IPS DF 6.9 (cell line): Measurements from ENCODE around the gene OST4.

Experiments used
- DNase-seq: peaks from one replicate; pipeline ENCODE4 v3.0.0-alpha.2; 2013; ENCODE audit warnings: low read depth, low spot score
- H3K27ac ChIP-seq: one replicate; pipeline ENCODE4 v1.5.1; 2013; ENCODE audit warnings: low read length, control low read depth
- H3K27me3 ChIP-seq: 2 replicates; pipeline ENCODE4 v1.6.1; 2013; ENCODE audit warnings: mild to moderate bottlenecking, low read length; ENCODE audit not compliant: control insufficient read depth, insufficient read depth
- H3K36me3 ChIP-seq: 2 replicates; pipeline ENCODE4 v1.6.1; 2013; ENCODE audit warnings: low read length; ENCODE audit not compliant: control insufficient read depth, insufficient read depth
- H3K4me1 ChIP-seq: 2 replicates; pipeline ENCODE4 v1.6.1; 2013; ENCODE audit warnings: low read length; ENCODE audit not compliant: control insufficient read depth, insufficient read depth
- H3K4me3 ChIP-seq: 2 replicates; pipeline ENCODE4 v1.5.1; 2013; ENCODE audit warnings: mild to moderate bottlenecking, low read length
- H3K9me3 ChIP-seq: 2 replicates; pipeline ENCODE4 v1.6.1; 2013; ENCODE audit warnings: low read length, inconsistent platforms; ENCODE audit not compliant: control insufficient read depth, insufficient read depth
- WGBS: extraction: QIAGEN DNeasy Blood & Tissue Kit; methylation state at CpG from one replicate; pipeline ENCODE4 v1.1.7; 2013; ENCODE audit warnings: mixed read lengths, missing lambda C conversion rate; ENCODE audit not compliant: insufficient read length, insufficient coverage; 5-methylcytosine and 5-hydroxymethylcytosine counted together

OST4 gene

DNA sequence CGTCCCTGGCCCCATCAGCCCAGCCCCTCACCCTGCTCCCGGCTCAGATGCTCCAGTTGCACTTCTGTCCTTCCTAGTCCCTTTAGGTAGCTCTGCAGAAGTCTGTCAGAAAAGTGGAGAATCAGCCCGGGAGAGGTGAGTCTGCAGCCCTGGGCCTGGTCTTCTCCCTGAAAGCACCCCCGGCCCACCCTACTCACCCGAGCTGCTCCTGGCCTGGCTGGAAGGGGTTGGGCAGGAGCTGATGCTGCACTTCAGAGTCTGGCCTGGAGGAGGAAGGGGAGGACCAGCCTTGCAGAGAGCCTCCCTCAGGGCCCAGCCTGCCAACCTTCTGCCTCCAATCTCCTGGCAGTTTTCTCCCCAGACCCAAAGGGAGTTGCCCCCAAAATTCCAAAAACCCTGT is 30.9 kb upstream of the OST4 start:
- no peak for DNase-seq
- Histone ChIP-seq H3K27me3 (no peaks in the 10 kb centered on the region), H3K4me3 (no peak overlapping the region), H3K36me3 (no peaks in the 10 kb centered on the region), H3K27ac (no peak overlapping the region), H3K9me3 (no peaks in the 10 kb centered on the region), H3K4me1 (no peaks in the 10 kb centered on the region)
- no CpG with 5 or more reads among the region's 5 CpGs for WGBS

DNA sequence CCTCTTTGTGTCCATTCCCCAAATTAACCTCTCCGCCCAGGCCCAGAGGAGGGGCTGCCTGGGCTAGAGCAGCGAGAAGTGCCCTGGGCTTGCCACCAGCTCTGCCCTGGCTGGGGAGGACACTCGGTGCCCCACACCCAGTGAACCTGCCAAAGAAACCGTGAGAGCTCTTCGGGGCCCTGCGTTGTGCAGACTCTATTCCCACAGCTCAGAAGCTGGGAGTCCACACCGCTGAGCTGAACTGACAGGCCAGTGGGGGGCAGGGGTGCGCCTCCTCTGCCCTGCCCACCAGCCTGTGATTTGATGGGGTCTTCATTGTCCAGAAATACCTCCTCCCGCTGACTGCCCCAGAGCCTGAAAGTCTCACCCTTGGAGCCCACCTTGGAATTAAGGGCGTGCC is 28.6 kb upstream of the OST4 start:
- H3K4me3 ChIP-seq, result no peak overlapping the region
- H3K9me3 ChIP-seq, result no peaks in the 10 kb centered on the region
- no peaks in the 10 kb centered on the region for H3K36me3 ChIP-seq
- H3K27me3 ChIP-seq, result no peaks in the 10 kb centered on the region
- WGBS, result no CpG with 5 or more reads among the region's 10 CpGs
- no peak for DNase-seq
- no peak overlapping the region for H3K27ac ChIP-seq
- H3K4me1 ChIP-seq, result no peaks in the 10 kb centered on the region

- no peaks in the 10 kb centered on the region for H3K4me1 ChIP-seq
- no peak overlapping the region for H3K27ac ChIP-seq
- H3K9me3 ChIP-seq, result no peaks in the 10 kb centered on the region
- DNase-seq, result no peak
- WGBS, result no CpG with 5 or more reads among the region's 19 CpGs
- H3K4me3 ChIP-seq, result no peak overlapping the region
- no peaks in the 10 kb centered on the region for H3K36me3 ChIP-seq
- no peaks in the 10 kb centered on the region for H3K27me3 ChIP-seq
Observed at GRCh38 chr2:27099334-27099955, 28.0 kb upstream of the OST4 start.

- H3K36me3 ChIP-seq, result no peaks in the 10 kb centered on the region
- no peak overlapping the region for H3K4me3 ChIP-seq
- H3K4me1 ChIP-seq, result no peaks in the 10 kb centered on the region
- H3K27me3 ChIP-seq, result no peaks in the 10 kb centered on the region
- no peak for DNase-seq
- H3K9me3 ChIP-seq, result no peaks in the 10 kb centered on the region
- whole genome bisulfite sequencing, result no CpG with 5 or more reads among the region's 14 CpGs
- H3K27ac ChIP-seq, result no peak overlapping the region
Observed at GRCh38 chr2:27097341-27097740, 25.9 kb upstream of the OST4 start.

- Histone ChIP-seq H3K27me3 (no peaks in the 10 kb centered on the region), H3K9me3 (no peaks in the 10 kb centered on the region), H3K27ac (no peak overlapping the region), H3K36me3 (no peaks in the 10 kb centered on the region), H3K4me3 (no peak overlapping the region), H3K4me1 (no peaks in the 10 kb centered on the region)
- no peak for DNase-seq
- WGBS, result no CpG with 5 or more reads among the region's 3 CpGs
Observed at GRCh38 chr2:27096748-27097297, 25.4 kb upstream of the OST4 start.

DNA sequence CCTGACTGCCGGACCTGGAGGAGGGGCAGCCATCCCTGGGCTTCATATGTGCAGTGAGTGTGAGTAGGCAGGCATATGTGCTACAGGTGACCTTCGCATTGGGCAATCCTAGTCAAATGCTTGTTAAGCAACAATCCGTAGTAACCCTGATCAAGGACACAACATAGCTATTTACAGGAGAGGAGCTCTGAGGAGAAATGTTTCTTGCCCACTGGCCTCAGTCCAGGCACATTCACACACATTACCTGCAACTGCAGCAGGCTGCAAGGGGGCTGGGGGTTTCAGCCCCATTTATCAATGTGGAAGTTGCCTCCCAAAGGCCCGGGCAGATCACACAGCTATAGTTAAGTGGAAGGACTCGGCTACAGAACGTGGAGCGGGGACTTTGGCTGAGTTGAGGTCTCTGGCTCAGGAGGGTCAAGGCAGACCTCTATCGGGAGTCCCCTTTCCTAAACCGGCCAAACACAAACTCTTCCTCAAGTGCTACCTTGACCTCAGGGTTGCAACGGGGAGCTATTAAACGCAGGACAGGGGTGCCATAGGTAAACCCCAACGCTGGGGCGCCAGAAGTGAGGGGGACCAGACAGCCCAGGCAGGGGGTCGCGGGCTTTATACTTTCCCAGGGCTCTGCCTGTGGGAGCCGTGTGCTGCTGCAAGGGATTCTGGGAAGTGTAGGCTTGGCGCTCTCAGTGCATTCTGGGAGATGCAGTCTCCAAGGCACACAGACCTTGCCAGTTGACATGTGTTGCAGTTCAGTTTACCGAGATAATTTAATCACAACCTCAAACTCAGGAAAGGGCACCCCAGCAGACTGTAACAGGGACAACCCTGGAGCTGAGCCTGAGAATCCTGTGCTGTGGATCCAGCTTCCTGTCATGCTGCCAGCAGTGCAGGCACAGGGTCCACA is 24.5 kb upstream of the OST4 start:
- WGBS, result no CpG with 5 or more reads among the region's 18 CpGs
- Histone ChIP-seq H3K27ac (no peak overlapping the region), H3K4me1 (no peaks in the 10 kb centered on the region), H3K4me3 (no peak overlapping the region), H3K36me3 (no peaks in the 10 kb centered on the region), H3K9me3 (no peaks in the 10 kb centered on the region), H3K27me3 (no peaks in the 10 kb centered on the region)
- DNase-seq, result no peak

DNA sequence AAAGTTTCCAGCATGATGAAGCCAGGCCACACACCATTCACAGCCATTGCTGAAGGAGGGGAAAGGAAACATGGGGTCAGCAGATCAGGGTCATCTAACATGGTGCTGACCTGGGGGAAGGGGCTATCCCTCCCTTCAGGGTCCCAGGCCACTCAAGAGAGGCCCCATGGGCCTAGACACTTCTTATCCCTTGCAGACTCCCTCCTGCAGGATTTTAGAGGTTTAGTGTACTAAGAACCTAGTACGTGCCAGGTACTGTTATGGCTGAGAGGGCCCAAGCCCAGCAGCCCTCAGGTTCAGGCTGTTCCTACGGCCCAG is 23.9 kb upstream of the OST4 start:
- H3K4me3 ChIP-seq, result no peak overlapping the region
- no CpG with 5 or more reads among the region's 2 CpGs for WGBS
- no peaks in the 10 kb centered on the region for H3K9me3 ChIP-seq
- no peaks in the 10 kb centered on the region for H3K4me1 ChIP-seq
- no peak overlapping the region for H3K27ac ChIP-seq
- no peak for DNase-seq
- H3K27me3 ChIP-seq, result no peaks in the 10 kb centered on the region
- H3K36me3 ChIP-seq, result no peaks in the 10 kb centered on the region

- Histone ChIP-seq H3K36me3 (no peaks in the 10 kb centered on the region), H3K9me3 (no peaks in the 10 kb centered on the region), H3K4me3 (no peak overlapping the region), H3K27ac (no peak overlapping the region), H3K27me3 (no peaks in the 10 kb centered on the region), H3K4me1 (no peaks in the 10 kb centered on the region)
- DNase-seq, result no peak
- no CpG with 5 or more reads among the region's 24 CpGs for WGBS
Observed at GRCh38 chr2:27094353-27094984, 23.0 kb upstream of the OST4 start.

DNA sequence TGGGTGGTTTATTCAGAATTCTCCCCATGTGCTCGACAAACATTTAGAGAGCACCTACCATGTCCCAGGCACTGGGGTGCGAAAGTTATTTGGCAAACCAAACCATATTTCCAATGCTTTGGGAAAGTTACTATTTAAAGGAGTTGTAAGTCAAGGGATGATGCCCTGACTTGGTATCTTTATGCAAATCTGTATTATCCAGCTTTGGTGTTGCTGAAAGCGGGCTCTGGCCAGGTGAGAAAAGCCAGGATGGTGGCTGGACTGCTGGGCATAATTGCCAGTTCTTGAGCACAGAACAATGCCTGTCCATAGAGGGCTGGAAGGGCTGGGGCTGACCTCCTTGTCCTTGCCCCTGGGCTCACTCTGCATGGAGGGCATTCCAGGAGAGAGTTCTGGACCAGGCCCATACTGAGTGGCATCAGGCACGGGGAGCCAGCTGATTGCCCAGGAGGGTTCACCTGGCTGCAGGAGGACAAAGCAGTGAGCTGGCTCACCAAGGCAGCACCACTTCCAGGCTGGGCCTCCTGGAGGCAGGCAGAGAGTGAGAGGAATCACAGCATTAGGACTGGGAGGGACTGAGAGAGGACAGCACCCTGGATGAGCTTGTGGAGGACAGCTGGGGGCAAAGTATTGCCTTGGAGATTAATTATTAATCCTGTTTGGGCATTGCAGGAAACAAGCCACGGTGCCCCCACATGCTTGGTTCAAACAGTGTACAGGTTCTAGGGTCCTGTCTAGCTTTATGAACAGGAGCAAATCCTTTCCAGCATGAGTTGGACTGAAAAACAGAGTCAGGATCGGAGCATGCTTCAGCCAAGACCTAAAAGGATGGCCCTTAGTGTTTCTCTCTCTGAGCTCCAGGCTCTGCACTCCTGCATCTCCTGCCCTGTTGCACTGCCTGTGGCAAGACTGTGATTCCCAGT is 22.2 kb upstream of the OST4 start:
- WGBS, result no CpG with 5 or more reads among the region's 6 CpGs
- DNase-seq, result no peak
- H3K4me1 ChIP-seq, result no peaks in the 10 kb centered on the region
- no peaks in the 10 kb centered on the region for H3K9me3 ChIP-seq
- no peak overlapping the region for H3K27ac ChIP-seq
- H3K36me3 ChIP-seq, result no peaks in the 10 kb centered on the region
- H3K27me3 ChIP-seq, result no peaks in the 10 kb centered on the region
- no peak overlapping the region for H3K4me3 ChIP-seq
